ENCODE results near the gene EP300.

GRCh38 chr22:41180926-41181325, 88.5 kb downstream of the EP300 start:
- TF ChIP-seq CTCF (IDR thresholded peaks at IDR 0.05) (no peak), POLR2AphosphoS5 (IDR thresholded peaks at IDR 0.05) (no peak), POLR2A (IDR thresholded peaks at IDR 0.05; ENCODE audit: low read depth) (no peak)

Data from esophagus muscularis mucosa (tissue), 3 donors.